Urothelium cell line (cell line): ENCODE measurements around the gene LRRC30.
A peak's percentile ranks its signal among the peaks of the same experiment; 100 is the strongest.
"Not testable (repeated sequence)": the region's sequence is repeated elsewhere in the genome, so short reads cannot be mapped to it uniquely, and the experiment has no call there.

Experiments
- DNase-seq: peaks from one replicate; pipeline ENCODE4 v3.0.0; 2011; ENCODE audit warnings: low spot score, mixed read lengths
- FAIRE-seq: peaks from 2 replicates; lab custom pipeline; 2011; peaks lifted over from hg19 to GRCh38; lab: Jason Lieb, UNC

LRRC30 gene

DNA sequence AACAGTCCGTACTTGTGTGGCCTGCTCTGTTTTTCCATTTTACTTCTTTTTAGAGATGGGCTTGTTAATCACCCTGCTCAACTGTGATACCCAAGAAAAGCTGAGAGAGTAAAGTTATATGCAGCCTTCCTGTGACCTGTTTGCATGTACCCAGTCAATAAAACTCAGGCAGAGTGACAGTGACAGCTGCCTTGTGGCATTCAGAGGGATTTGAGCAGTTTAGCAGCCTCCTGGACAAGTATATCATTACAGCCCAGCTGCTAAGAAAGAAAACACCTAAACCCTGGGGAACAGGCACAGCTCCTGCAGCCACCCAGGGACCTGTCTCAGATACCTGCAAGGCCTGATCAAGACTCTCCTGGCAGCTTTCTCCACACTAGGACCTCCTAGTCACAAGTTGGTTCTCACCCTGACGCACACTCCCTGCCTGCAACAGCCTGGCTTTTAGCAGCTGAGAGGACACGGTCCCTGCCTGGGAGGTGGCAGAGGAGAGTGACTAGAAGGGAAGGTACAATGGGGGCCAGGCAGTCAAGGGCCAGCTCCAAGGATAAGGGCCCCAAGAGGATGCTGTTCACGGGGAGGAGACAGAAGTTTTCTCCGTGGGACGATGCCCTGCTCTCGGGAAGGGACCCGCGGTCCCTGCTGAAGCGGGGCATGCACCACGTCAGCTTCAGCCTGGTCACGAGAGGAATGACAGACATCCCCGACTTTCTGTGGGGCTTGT lies at the start of gene LRRC30:
Gene LRRC30, plus strand, starts transcription at position 464 of the 724 bp plus-strand sequence. Its CDS starts 50 bp downstream, at position 514.
- FAIRE-seq (peak; percentile 30), DNase-seq (no peak)

DNA sequence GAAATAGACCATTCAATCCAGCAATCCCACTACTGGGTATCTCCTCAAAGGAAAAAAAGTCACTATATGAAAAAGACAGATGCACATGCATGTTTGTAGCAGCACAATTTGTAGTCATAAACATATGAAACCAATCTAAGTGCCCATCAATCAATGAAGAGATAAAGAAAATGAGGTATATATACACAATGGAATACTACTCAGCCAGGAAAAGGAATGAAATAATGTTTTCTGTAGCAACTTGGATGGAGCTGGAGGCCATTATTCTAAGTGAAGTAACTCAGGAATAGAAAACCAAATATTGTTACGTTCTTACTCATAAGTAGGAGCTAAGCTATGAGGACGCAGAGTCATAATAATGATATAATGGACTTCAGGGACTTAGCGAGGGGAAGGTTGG lies 45.2 kb upstream of the LRRC30 start:
- DNase-seq (no peak), FAIRE-seq (no peak)

DNA sequence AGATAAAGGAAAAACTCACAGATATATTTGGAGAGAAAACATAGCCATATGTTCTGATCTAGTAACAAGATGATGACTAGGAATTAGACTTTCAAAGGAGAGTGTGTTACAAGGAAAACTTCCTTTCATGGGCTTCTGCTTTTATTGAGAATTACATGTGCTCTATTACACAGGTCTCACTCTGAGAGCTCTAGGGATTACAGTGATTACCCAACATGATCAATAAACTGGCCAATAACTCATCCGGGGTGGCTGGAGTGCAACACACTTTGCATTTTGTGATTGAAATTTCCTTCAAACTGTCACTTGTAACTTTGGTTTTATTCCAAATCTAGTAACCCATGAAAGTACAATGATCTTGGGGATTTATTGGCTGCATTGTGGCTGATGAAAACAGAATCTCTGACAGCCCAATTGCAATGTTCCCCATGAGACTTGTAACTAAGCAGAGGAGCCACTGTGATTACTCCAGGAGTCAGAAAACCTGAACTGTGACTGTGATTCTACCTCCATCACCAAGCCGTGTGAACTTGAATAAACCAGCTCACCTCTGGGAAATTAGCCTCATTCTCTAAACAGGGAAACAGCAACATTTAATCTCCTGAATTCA lies 40.2 kb upstream of the LRRC30 start:
- DNase-seq: no peak
- FAIRE-seq: no peak

DNA sequence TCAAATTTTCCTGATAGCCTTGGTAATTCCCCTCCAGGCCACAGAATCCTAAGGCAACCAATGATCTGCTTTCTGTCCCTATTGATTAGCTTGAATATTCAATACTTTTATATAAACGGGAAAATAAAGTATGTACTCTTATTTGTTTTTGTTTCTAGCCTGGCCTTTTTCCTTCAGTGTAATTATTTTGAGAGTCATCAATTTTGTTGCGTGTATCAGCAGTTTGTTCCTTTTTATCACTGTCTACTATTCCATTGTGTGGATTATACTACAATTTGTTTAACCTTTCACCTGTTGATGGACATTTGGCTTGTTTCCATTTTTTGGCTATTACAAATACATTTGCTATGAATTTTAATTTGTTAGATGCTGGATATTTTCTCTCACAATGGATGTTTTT lies 39.2 kb upstream of the LRRC30 start:
- DNase-seq (no peak), FAIRE-seq (peak; percentile 17)

DNA sequence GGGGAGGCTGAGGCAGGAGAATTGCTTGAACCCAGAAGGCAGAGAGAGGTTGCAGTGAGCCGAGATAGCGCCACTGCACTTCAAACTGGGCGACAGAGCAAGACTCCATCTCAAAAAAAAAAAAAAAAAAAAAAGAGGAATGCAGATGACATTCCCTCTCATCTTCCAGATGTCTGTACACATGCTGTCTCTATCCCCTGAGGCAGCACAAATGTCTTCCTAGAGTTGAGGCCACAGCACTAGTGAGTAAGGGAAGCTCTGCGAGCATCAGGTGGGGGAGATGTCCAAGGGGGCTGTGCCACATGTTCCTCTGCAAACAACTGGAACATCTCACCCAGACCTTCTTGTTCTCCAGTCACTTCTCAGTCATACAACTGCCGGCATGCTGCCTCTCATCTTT lies 35.6 kb upstream of the LRRC30 start:
- no peak for DNase-seq
- FAIRE-seq: no peak

DNA sequence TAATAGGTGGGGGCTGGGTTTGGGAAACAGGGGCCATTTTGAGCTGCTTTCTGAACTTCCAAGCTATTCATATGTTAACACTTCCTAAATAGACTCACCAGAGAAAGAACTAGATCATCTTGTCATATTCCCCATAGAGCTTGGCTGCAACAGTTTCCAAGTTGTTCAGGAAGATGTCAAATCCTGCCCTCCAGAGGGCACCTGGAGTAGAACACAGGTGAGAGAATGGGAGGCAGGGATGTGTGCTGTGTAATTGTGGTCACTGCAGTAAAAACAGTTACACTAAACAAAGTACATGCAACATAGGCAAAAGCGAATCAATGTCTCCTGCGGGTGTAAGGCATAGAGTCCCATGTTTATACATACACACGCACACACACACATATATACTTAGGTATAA lies 34.5 kb upstream of the LRRC30 start:
- DNase-seq (no peak), FAIRE-seq (peak; percentile 92)

DNA sequence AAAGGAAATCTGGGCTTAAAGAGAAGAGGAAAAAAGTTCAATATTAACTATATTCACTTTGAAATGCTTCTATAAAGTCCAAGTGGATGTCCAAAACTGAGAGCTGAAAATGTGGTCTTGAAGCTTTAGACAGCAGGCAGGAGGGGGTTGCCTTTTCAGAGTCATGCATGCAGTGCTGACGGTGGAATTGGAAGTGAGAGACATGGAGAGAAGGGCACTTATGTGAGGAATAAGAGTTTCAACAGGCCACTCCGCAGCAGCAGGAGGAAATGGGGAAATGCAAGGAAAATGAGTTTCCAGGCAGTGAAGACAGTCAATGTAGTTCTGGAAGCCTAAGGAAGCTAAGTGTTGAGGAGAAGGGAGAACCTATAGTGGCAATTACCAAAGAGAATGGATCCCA lies 33.0 kb upstream of the LRRC30 start:
- no peak for FAIRE-seq

DNA sequence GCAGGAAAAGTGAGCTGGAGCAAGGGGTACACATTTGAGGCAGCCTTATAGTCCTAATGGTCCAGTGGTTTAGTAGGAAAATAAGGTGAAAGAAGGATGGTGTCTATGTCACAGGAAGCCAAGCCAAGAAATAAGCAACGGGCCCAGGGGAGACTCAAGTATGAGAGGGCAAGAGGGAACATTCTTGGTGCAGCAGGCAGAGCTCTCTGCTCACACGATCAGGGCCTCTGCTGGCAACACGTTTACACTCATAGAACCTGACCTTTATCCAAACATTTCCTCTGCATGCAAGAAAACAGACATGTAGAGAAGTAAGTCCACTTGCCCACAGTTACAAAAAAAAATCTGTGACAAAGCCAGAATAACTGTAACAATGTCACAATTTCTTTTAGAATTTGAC lies 32.6 kb upstream of the LRRC30 start:
- DNase-seq (no peak), FAIRE-seq (peak; percentile 50)

More for the DNA sequence above, 33.0 kb upstream of the LRRC30 start:
- no peak for DNase-seq

DNA sequence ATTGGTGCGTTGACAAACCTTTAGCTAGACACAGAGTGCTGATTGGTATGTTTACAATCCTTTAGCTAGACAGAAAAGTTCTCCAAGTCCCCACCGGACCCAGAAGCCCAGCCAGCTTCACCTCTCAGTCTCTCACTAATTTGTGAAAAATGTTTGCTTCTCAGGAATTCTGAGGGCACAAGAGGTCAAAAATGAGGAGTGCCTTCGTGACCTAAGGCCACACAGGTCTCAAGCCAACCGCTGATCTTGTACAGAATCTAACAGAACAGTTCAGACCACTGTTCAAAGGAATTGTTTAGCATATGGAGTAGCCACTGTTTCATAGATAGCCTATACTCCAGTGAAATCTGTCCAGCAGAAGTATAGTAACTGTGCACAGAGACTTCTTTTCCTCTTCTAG lies 29.8 kb upstream of the LRRC30 start:
- DNase-seq: no peak
- no peak for FAIRE-seq

DNA sequence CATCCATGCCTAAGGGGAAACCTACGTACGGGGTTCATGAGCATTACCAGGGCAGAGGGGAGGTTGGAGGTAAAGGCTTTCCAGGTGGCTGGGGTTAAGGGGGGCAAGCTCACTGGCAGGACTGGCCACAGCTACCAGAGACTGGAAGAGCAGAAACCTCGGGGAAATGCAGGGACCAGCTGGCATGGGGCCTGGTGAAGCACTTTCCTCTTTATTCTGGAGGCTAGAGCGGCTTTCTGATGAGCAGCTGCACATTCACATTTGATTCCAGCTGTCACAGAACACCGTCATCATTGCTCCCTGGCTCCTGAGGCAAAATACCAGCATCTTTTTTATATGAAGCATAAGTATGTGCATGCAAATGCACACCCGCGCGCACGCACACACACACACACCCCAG lies 28.7 kb upstream of the LRRC30 start:
- DNase-seq (no peak), FAIRE-seq (peak; percentile 42)

DNA sequence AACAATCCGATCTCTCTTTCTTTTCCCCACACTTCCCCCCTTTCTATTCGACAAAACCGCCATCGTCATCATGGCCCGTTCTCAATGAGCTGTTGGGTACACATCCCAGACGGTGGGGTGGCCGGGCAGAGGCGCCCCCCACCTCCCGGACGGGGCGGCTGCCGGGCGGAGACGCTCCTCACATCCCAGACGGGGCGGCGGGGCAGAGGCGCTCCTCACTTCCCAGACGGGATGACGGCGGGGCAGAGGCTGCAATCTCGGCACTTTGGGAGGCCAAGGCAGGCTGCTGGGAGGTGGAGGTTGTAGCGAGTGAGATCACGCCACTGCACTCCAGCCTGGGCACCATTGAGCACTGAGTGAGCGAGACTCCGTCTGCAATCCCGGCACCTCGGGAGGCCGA lies 27.3 kb upstream of the LRRC30 start:
- DNase-seq, FAIRE-seq: not testable (repeated sequence)

DNA sequence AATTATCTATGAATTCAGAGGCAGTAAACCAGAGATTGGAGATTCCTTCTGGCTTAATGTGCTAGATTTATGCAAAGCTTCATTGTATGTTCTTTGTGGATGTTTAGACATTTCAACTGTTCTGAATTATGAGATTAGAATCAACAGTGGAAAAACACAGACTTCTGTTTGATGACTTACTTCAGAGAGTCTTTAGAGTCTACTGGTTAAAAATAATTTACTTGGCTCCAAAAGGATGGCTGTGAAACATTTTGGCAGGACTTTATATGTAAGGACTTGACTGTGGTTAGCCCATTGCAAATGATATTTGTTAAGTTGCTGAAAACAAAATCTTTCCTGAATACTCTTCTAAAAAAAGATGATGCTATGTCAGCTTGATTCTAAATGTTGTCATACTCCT lies 25.5 kb upstream of the LRRC30 start:
- FAIRE-seq (no peak), DNase-seq (no peak)

DNA sequence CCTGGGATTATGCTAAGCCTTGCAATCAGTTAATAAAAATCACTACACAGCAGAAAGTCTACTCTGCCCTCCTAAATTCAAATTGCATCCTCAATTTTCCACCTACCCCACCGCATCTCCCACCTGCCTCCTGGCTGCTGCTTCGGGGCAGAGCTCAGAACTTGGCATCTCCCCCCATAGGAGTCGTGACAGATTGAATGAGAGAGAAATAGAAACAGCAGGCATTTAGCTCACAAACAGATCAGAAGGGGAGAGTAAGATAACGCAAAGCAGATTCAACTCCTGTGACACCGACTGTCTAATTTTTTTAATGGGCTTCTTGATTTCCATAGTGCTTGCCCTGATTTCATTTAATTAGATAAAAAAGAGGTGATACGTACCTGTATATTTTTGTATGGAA lies 24.7 kb upstream of the LRRC30 start:
- no peak for FAIRE-seq
- DNase-seq: no peak

DNA sequence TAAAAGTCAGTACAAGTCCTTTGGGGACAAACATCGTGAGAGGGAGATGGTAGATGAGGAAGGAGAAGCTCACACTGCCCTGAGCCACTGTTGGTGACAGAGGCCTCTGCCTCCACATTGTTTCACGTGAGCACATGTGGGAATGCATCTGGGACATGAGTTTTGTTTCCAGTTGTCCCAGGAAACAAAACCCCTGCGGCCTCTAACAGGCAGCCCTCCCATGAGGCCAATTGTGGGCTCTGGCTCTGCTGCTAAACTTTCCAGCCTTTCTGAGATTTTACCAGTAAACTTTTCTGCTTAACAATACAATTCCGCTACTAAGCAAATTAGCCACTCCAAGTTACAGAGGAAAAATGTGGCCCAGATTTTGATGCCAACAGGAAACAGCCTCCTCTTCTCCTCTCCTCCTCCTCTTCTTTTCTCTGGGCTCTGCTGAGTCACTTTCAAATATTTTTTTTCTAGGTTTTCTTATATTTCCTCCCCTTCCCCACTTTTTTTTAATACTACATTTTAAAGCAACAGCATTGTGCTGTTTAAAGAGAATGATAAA lies 23.4 kb upstream of the LRRC30 start:
- DNase-seq (no peak), FAIRE-seq (no peak)

DNA sequence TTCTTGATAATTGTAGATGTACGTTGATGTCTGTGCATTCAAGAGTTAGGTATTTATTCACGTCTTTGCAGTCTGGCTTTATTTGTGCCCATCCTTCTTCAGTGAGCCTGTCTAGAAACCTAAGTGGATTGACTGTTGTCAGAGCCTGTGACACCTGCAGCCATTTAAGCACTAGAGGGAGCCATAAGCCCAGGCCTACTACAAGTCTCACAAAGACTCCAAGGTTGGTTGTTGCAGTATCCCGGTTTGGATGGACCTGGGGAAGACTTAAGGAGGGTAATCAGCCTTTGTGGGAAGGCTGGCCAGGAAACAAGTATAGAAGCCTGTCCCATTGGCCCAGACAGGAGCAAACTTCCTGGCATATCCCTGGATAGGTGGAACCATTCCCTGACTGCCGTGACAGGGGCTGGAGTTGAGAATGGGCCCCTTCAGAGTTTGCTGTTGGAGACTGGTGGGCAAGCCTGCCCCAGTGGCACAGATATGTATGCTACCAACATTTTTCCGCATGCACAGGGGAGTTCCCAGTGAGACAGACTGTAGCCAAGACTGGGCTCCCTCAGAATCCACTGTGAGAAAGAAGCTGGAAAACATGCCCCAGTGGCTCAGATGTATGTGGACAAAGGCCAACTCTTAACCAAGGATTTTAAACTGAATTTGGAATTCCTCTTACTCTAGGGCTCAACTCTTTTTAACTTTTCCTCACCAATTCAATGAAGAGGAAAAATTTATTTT lies 9.3 kb upstream of the LRRC30 start:
- DNase-seq: peak; percentile 84

DNA sequence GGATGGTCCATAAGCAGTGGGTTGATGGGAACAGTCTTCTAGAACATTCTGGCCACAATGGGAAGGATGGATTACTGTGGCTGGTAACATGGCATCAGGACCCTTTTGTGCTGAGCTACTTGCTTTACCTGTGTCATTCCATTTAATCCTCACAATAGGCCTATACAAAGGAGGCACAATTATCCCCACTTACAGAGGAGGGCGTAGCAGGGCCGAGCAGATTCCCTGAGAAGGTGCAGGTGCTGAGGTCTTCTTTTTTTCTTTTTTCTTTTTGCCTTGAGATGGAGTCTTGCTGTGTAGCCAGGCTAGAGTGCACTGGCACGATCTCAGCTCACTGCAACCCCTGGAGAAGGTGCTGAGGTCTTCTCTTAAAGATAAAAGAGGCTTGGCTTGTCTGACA lies 6.7 kb upstream of the LRRC30 start:
- DNase-seq (no peak), FAIRE-seq (no peak)

More for the DNA sequence above, 9.3 kb upstream of the LRRC30 start:
- FAIRE-seq: peak; percentile 86

DNA sequence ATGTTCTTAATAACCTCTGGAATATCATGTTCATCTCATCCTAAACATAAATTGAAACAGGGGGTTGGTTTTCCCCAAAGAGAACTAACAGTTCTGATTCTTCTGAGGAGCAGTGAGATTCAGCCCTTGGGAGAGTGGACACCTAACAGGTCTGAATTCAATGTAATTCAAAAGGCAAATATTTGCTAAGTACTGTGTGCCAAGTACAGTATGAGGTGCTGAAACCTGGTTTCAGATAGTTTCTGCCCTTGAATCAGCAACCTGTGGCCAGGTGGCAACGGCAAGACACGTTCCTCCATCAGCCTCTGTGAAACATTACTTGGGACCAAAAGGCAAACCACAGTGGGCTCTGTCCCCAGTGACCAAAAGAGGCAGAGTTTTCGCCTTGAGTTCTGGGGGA lies 1.3 kb downstream of the LRRC30 start:
- no peak for DNase-seq
- peak; percentile 58 for FAIRE-seq

DNA sequence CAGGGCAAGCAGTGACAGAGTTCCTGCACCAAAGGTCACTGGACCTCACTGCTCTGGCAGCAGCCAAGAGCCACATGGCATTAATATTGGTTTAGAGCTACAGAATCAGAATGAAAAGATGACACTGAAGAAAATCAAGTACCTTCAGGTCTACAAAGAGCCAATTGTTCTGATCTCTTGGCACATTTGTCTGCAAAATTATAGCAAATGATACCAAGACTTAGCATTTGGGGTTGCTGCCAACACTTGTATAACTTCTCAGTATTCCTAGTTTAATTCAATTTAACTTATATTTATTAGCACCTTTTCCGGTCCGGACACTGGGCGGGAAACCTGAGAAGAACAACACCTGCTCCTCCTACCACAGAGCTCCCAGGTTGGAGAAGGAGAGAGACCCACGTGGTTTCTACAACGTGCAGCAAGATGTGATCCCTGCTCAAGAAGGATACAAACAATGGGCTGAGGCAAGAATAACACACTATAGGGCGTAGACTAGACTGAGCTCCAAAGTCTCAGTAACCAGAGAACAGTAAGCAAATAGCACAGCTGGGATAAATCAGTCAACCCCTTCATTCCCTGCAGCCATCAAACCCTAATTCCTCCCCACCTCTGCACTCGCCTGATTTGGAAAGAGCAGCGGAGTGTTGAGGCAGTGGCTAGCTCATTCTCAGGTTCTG lies 2.4 kb downstream of the LRRC30 start:
- peak; percentile 92 for FAIRE-seq

DNA sequence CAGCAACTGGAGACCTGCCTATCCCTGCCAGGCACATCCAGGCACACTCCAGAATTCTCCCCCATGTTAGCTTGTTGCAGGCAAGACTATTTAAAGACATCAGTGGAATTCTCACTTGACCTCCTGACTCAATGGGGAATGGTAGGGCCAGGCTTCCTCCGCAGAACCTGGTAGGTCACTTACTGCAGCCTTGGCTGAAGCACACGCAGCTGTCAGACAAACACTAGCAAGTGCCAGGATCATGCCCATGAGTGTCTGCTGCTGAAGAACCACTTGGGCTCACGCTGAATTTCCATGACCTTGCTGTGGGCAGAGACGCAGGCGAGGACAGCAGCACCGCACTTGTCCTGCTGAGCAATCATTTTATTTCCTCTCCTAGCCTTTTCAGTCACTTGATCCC lies 3.2 kb downstream of the LRRC30 start:
- DNase-seq (no peak), FAIRE-seq (peak; percentile 87)

More for the DNA sequence above, 2.4 kb downstream of the LRRC30 start:
- DNase-seq: no peak

DNA sequence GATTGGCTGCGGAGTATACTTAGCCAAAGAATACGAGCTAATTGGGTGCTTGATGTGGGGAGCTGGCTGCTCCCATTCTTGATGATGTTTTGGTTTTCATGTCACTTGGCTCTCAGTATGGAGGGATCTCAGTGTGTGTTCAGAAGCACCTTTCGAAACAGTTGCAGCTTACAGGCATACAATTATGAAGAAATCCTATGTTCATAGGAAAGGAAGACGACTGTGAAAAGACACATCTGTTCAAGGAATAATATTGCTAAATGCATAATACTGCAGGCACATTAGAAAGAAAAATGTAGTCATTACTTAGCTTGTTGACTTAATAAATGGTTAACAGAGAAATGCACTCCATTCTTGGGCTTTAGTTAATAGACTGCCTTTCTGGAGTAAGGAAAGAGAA lies 4.1 kb downstream of the LRRC30 start:
- FAIRE-seq (no peak), DNase-seq (no peak)

DNA sequence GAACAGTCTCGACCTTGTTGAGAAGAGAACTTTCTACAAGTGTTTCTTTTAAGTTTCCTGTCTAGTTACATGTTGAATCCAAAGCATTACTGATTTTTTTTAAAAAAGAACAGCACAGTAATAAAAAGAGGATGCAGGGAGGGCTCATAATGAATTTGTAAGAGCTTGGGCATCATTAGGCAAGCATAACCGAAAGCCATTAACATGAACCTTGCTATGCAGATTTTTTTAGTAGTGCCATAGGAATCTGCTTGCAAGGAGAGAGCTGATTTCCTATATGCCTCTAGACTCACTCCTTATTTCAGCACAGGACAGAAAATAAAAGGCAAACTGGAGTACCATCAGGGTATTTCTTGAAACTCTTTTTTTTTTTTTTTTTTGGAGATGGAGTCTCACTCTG lies 5.2 kb downstream of the LRRC30 start:
- DNase-seq: no peak
- no peak for FAIRE-seq
